Activated T-cell treated with anti-CD3 and anti-CD28 coated beads for 4 hours (primary cell): ENCODE data around the gene CES3.
"Not testable (repeated sequence)": the region's sequence is repeated elsewhere in the genome, so short reads cannot be mapped to it uniquely, and the experiment has no call there.

ENCODE experiments used
- DNase-seq: peaks from one replicate; pipeline ENCODE4 v3.0.0-alpha.2; 2020

CES3 gene

DNA sequence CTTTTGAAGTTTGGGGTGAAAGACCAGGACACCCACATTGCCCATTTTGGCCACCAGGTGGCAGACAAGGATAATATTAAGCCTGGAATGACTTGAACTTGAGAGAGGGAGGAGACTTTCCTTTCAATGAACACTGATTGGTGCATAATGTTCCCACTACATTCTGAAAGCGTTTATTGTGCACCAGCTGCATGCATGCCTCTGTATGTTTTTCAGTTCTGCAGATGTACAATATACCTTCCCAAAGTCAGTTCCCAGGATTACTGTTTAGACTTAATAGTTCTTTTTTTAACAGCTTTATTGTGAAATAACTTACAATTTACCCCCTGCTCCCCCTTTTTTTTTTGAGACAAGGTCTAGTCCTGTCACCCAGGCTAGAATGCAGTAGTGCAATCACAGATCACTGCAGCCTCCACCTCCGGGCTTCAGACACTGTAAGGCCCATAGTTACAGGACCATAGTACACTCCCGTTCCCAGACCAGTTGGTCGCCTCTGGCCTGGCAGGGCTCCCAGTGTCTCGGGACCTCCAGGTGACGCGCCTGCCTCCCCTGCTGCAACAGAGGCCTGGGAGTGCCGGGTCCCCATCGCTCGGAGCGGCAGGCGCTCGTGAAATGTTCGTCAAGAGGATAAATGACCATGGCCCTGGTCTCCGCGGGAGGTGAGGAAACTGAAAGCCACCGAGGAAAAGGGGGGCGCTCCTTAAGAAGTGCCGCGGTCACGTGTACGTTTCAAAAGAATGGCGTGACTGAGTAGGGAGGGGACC lies 13.6 kb upstream of the CES3 start:
- peak; percentile 84 for DNase-seq

DNA sequence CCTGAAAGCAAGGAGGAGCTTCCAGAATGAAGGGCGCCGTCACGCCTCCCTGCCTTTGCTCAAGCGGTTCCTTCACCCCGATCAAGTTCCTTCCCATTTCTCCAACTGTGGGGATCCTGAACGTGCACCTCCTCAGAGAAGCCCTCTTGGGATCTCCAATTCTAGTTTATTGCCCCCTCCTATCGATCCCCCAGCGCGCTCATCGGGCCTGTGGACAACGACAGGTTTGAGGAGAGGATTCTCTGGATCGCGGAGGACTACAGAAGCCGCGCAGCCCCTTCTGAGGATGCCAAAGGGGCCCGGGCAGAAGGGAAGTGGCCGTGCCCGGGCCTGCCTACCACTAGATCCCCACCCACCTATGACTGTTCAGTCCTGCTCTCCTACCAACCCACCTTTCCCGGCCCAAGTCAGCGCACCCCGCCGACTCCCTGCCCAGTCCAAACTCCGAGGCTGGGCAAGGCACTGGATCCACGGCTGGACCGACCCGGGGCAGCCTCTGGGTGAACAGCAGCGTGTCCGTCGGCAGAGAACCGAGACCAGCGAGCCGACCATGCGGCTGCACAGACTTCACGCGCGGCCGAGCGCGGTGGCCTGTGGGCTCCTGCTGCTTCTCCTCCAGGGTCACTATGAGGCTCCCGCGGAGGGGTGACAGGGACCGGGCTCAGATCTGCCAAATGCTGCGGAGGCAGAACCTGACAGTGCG lies 12.8 kb upstream of the CES3 start:
- DNase-seq, result no peak

DNA sequence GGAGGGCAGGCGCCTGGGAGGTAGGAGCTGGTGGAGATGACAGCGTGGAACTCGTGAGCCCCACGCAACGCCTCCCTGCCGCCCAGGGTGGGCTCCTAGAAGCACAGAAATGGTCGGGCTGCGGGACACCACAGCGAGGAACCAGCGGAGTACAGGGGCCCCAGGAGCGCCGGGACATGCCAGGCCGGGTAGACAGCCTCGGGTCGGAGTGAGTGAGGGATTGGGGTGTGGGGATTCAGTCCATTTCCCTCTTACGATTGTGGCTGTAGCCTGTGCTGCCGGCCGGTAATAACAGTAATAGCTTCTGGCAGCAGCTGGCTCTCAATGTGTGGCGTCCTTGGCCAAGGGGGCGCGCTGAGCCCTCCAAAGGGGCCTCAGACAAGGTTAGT lies 12.2 kb upstream of the CES3 start:
- no peak for DNase-seq

DNA sequence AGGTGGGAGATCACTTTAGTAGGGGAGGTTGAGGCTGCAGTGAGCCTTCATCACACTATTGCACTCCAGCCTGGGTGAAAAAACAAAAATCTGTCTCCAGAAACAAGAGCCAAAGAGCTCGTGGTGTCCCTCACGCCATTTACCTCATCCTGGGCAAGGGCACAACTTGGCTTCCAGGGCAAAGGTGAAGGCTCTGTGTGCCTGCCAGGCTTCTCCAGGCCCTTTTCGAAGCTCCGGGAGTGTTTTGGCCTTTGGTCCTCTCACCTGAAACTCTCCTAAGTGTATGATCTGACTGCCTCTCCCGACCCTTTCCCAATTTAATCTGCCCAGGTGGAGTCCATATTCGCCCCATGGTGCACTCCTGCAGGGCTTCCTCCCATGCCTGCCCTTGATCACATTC lies 11.6 kb upstream of the CES3 start:
- no peak for DNase-seq

DNA sequence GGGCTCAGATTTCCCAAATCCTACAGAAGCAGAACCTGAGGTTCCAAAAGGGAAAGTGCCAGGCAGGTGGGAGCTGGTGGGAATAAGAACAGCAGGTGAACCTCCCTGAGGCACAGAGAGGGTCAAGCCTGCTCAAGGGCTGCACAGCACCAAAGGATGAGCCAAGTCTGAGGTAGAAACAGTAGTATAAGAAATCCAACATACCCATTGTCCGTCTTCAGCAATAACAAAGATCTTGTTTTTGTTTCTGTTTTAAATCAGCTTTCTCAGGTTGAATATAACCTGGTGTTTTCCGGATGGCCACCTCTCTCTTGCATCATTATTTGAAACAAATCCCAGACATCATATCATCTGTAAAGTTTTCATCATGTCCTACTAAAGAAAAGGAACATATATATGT lies 10.6 kb upstream of the CES3 start:
- DNase-seq, result no peak

DNA sequence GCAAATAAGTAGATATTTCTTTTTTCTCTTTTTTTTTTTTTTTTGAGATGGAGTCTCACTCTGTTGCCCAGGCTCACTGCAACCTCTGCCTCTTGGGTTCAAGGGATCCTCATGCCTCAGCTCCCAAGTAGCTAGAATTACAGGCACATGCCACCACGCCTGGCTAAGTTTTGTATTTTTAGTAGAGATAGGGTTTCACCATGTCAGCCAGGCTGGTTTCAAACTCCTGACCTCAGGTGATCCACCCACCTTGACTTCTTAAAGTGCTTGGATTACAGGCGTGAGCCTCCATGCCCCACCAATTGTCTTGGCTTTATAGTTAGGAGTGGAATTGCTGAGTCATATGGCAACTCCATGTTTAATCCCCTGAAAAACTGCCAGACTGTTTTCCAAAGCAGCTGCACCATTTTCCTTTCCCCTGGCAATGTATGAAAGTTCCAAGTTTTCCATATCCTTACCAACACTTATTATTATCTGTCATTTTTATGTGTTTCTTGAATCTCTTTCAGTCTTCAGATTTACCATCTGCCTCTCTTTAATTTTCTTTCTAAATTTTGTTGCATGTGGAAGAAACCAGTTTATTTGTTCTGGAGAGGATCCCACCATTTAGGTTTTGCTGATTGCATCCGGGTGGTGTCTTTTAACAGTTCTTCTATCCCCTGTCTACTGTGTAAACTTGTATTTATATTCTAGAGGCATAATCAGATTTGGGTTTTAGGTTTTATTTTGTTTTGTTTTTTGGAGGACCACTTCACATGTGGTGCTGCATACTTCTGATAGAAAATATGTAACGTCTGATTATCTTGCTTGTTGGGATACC lies 9.9 kb upstream of the CES3 start:
- no peak for DNase-seq

DNA sequence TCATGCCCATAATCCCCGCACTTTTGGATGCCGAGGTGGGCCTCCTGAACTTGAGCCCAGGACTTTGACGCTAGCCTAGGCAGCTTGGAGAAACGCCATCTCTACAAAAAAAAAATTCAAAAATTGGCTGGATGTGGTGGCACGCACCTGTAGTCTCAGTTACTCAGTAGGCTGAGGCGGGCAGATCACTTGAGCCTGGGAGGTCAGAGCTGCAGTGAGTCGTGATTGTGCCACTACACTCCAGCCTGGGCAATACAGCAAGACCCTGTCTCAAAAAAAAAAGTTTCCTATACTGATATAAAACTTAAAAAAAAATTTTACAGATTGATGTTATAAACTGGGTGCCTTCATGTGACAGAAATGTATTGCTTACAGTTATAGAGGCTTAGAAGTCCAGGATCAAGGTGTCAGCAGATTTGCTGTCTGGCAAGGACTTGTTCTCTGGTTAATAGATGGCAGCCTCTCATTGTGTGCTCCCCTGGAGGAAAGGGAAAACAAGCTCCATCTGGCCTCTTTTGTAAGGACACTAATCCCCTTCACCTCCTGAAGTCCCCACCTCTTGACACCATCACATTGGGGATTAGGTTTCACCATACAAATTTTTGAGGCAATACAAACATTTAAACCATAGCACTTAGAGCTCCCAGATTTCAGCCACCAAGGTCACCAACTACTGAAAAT lies 8.5 kb upstream of the CES3 start:
- no peak for DNase-seq

DNA sequence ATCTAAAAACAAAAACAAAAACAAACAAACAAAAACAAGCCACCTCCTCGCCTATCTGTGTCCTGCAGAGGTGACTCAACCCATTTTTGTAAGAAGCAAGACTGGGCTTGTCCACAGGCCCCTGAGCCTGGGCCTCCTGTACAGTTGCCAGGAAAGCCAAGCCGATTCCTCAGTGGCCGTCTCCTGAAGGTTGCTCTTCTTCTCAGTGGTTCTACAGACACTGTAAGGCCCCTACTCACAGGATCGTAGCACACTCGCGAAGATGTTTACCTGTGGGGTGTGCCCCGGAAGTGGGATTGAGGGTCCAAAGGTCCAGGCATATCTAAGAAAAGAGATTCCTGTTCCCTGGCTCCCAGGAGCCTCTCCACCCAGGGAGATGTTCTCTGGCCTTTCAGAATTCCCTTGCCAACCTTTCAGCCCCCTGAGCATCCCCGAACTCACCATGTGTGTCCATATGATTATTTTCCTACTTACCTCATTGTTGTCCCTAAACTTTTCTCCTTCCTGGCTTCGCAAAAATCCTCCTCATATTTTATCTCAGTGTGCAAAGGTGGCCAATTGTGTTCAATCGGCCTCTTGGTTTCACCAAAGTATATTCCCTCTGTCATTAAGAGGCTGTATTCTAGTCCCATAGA lies 7.5 kb upstream of the CES3 start:
- DNase-seq, result no peak

DNA sequence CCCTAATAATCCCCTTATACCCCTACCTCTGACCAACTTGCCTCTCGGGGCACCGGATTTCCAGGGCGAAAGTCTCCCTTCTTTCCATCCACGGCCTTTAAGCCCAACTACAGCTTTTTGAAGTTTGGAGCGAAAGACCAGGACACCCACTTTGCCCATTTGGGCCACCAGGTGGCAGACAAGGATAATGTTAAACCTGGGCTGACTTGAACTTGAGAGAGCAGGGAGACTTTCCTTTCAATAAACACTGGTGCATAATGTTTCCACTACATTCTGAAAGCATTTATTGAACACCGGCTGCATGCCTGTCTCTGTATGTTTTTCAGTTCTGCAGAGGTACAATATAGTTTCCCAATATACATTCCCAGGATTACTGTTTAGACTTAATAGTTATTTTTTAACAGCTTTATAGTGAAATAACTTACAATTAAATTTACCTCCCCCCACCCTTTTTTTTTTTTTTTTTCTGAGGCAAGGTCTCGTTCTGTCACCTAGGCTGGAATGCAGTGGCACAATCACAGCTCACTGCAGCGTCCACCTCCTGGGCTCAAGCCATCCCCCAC lies 6.9 kb upstream of the CES3 start:
- DNase-seq, result peak; percentile 73

DNA sequence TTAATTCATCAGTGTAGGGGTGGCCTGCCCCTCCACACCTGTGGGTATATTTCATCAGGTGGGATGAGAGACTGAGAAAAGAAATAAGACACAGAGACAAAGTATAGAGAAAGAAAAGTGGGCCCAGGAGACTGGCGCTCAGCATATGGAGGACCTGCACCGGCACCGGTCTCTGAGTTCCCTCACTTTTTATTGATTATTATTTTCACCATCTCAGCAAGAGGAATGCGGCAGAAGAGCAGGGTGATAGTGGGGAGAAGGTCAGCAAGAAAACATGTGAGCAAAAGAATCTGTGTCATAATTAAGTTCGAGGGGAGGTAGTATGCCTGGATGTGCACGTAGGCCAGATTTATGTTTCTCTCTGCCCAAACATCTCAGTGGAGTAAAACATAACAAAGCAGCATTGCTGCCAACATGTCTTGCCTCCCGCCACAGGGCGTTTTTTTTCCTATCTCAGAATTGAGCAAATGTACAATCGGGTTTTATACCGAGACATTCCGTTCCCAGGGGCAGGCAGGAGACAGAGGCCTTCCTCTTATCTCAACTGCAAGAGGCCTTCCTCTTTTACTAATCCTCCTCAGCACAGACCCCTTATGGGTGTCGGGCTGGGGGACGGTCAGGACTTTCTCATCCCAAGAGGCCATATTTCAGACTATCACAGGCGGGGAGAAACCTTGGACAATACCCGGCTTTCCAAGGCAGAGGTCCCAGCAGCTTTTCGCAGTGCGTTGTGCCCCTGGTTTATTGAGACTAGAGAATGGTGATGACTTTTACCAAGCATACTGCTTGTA lies 5.5 kb upstream of the CES3 start:
- not testable (repeated sequence) for DNase-seq

DNA sequence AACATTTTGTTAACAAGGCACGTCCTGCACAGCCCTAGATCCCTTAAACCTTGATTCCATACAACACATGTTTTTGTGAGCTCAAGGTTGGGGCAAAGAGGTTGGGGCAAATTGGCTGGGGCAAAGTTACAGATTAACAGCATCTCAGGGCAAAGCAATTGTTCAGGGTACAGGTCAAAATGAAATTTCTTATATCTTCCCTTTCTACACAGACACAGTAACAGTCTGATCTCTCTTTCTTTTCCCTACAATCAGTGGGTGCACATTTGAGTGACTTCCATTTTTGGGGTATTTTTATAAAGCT lies 5.0 kb upstream of the CES3 start:
- DNase-seq, result not testable (repeated sequence)

DNA sequence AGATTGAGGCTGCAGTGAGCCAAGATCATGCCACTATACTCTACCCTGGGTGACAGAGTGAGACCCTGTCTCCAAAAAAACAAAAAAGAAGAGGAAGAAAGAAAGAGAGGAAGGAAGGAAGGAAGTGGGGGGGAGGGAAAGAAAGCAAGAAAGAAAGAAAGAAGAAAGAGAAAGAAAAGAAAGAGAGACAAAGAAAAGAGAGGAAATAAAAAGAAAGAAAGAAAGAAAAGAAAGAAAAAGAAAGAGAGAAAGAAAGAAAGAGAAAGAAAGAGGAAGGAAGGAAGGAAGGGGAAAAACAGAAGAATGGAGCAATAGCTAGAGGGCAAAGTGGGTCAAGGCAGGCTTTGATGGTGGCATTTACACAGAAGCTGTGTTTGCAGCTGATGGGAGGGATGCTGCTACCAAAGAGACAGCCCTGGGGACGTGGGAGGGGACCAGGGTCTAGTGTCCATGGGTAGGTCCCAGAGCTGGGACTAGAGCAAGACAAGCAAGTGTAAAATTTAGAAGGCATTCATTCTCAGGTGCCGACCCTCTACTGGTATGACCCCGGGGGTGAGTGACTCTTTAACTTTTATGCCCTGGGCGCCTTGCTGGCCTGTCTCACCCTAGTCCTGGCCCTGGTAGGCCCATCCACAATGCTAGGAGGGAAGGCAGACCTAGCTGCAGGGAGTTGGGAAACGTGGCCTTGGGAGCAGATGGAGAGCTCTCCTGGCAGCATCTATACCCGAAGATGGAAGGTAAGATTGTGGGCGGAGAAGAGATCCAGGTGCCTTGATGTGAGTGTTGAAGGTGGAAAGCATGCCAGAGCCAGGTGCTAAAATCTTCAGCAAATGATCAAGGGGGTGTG lies 2.0 kb upstream of the CES3 start:
- no peak for DNase-seq

DNA sequence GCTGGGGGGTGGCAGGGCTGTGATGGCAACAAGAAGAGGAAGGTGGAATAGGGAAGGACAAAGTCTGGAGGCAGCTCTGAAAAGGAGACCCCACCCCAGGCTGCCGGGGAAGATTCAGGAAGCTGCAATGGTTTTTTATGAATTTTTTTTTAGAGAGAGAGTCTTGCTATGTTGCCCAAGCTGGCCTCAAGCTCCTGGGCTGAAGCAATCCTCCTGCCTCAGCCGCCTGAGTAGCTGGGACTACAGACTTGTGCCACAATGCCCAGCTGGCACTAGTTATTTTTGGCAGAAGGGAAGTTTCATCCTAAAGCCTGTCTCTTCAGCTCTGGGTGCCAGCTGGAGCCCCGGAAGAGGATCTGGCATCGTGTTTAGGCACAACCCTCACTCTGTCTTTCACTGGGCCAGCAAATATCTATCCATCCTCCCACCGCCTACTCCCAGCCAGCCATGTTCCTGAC lies 1.3 kb upstream of the CES3 start:
- no peak for DNase-seq

DNA sequence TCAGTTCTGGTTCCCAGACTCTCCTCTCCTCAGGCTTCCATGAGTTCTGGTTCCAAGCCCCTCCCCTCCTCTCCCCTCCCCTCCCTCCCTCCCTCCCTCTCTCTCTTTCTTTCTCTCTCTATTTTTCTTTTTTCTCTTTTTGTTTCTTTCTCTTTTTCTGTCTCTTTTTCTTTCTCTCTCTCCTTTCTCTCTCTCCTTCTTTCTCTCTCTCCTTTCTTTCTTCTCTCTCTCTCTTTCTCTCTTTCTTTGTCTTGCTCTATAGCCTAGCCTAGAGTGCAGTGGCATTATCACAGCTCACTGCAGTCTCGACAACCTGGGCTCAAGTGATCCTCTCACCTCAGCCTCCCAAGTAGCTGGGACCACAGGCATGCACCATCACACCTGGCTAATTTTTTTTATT lies 796 bp upstream of the CES3 start:
- DNase-seq, result no peak

DNA sequence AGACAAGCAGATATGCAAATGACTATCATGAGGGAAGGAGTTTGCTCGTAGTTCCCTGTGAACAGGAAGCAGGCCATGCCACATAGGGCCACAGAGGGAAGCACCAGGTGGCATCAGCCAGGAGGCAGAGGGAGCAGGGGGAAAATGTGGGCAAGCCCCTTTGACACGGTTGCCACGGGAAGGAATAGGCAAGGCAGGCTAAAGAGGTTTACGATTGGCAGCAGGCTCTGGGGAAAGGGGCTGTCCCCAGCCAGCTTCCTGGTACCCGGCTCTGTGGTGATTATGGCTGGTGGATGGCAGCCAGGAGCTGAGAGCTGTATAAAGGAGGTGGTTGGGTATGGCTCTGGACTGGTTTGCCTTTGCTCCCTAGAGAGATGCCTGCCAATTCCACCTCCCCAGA lies 848 bp downstream of the CES3 start:
- DNase-seq, result no peak

DNA sequence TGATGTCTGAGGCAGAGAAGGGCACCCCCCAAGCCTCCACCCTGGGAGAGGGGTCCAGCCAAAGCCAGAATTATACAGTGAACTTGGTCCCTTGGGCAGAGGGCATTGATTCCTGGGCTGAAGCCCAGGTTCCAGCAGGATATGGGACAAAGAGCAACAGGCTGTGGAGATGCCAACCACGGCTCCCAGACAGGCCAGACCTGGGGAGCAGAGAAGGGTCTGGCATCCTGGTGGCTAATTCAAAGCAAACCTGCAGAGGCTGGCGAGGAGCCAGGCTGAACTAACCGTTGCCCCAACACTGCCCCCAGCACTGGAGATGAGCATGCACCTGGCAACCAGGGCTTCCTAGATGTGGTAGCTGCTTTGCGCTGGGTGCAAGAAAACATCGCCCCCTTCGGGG lies 3.0 kb downstream of the CES3 start:
- no peak for DNase-seq

DNA sequence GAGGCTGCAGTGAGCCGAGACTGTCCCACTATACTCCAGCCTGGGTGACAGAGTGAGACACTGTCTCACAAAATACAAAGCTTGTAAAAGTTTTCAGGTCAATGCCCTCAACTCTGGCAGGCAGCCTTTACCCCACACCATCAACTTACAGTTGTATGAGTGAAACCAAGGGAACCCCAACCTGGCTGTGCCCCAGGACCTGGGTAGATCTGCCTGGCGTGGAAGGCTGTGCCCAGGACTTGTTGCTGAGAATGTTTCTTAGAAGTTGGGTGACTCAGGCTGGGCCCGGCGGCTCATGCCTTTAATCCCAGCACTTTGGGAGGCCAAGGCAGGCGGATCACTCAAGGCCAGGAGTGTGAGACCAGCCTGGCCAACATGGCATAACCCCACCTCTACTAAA lies 7.8 kb downstream of the CES3 start:
- no peak for DNase-seq

DNA sequence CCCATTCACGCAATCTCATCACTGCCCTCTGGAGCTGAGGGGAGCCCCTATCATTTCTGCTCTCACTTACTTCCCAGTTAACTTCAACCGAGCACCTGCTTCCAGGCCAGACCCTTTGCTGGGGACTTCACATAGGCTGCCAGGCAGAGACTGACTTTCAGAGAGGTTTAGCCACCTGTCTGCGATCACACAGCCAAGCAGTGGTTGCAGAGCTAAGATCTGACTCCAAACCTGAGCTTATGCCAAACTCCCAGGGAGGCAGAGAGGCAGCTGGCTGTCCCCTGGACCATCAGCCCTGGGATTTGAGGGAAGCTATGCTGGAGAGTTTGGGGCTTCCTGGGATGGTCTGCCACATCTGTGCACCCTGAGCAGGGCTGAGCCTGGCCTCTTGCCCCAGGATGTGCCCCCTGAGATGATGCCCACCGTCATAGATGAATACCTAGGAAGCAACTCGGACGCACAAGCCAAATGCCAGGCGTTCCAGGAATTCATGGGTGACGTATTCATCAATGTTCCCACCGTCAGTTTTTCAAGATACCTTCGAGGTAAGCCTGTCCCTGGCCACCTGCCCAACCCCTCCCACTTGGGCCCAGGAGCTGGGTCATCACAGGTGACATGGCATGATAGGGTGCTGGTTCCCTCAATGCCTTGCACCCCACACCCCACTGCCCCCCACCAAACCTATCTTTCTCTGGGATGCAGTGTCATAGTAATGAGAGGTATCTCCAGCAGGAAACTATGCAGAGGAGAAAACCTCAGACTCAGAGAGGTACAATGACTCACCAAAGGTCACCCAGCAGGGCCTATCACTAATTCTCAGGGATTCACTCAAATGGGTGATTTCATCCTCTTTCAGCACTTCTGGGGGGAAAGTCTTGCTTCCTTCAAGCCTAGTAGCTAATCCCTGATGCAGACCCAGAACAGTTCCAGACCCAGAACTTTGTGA lies 10.0 kb downstream of the CES3 start:
- DNase-seq, result no peak

DNA sequence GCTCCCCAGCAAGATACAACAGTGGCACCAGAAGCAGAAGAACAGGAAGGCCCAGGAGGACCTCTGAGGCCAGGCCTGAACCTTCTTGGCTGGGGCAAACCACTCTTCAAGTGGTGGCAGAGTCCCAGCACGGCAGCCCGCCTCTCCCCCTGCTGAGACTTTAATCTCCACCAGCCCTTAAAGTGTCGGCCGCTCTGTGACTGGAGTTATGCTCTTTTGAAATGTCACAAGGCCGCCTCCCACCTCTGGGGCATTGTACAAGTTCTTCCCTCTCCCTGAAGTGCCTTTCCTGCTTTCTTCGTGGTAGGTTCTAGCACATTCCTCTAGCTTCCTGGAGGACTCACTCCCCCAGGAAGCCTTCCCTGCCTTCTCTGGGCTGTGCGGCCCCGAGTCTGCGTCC lies 11.9 kb downstream of the CES3 start:
- no peak for DNase-seq

DNA sequence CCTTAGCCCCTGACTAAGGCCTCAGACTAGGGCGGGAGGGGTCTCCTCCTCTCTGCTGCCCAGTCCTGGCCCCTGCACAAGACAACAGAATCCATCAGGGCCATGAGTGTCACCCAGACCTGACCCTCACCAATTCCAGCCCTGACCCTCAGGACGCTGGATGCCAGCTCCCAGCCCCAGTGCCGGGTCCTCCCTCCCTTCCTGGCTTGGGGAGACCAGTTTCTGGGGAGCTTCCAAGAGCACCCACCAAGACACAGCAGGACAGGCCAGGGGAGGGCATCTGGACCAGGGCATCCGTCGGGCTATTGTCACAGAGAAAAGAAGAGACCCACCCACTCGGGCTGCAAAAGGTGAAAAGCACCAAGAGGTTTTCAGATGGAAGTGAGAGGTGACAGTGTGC lies 12.7 kb downstream of the CES3 start:
- DNase-seq, result no peak
